Uterus (tissue), 4 donors: ENCODE results near the gene EMC6. TPM values are rescaled to one million over a fixed set of nuclear protein-coding genes. Genes with fewer than 3 reads are reported as not detected.
A peak's percentile ranks its signal among the peaks of the same experiment; 100 is the strongest.

Experiments
- DNase-seq, 2 donors: peaks; one replicate each; pipeline ENCODE4 v3.0.0-alpha.2; 2019 to 2020
- H3K27ac ChIP-seq, 2 donors: fragments of 200-600 bp; sonication (generic); 1 replicate in 1 of 2; 2 replicates in 1 of 2; pipeline ENCODE4 v1.5.1; 2016 to 2018
- H3K27me3 ChIP-seq, 2 donors: fragments of 200-600 bp; sonication (generic); one replicate each; pipeline ENCODE4 v1.5.1; 2018 to 2019; ENCODE audit warnings: control low read depth in 1 of 2
- H3K36me3 ChIP-seq, 2 donors: fragments of 200-600 bp; sonication (generic); one replicate each; pipeline ENCODE4 v1.5.1; 2019; ENCODE audit warnings: control low read depth in 1 of 2
- H3K4me1 ChIP-seq, 2 donors: fragments of 200-600 bp; sonication (generic); one replicate each; pipeline ENCODE4 v1.5.1; 2018 to 2019; ENCODE audit warnings: control low read depth in 1 of 2
- H3K4me3 ChIP-seq, 2 donors: fragments of 200-600 bp; sonication (generic); 1 replicate in 1 of 2; 2 replicates in 1 of 2; pipeline ENCODE4 v1.5.1; 2018 to 2019; ENCODE audit warnings: mild to moderate bottlenecking in 1 of 2
- H3K9me3 ChIP-seq, 2 donors: fragments of 200-600 bp; sonication (generic); one replicate each; pipeline ENCODE4 v1.5.1; 2019; ENCODE audit warnings: control low read depth in 1 of 2
- POLR2A ChIP-seq, 2 donors: fragments of 450-650 bp; IDR thresholded peaks; one replicate each; pipeline ENCODE4 v1.6.1; 2016; ENCODE audit warnings: antibody characterized with exemption in 2 of 2, mild to moderate bottlenecking in 1 of 2, moderate library complexity in 1 of 2
- intact Hi-C: fragments of 100-400 bp; cut with DNase I; formaldehyde crosslinking; loops from one replicate; pipeline ENCODE4 v1.15.1; 2023; ENCODE audit warnings: low total_unique reads
- total RNA-seq, 4 donors: library from RNA; depleted of rRNA in 3 of 4; stranded (reverse); fragments of >200 nt in 3 of 4; gene quantifications; one replicate each; pipeline versions ENCODE4 v1.1.0 to v1.2.4, GENCODE V29; 2014 to 2023
- TF ChIP-seq, protein P1 (sequence below), 4 experiments: fragments of 200-600 bp in 2 of 4; fragments of 450-650 bp in 2 of 4; sonication (generic) in 2 of 4; IDR thresholded peaks; one replicate each; pipeline ENCODE4 v1.5.1; 2016 to 2019; ENCODE audit warnings: antibody characterized with exemption in 4 of 4, mild to moderate bottlenecking in 2 of 4, moderate library complexity in 1 of 4
- donor health status: DM: yes; HTN: yes; CAD: no.

The EMC6 gene
- total RNA-seq, 4 donors from 2014 or later = 7.1 to 34.7 (median 22.7) TPM

DNA sequence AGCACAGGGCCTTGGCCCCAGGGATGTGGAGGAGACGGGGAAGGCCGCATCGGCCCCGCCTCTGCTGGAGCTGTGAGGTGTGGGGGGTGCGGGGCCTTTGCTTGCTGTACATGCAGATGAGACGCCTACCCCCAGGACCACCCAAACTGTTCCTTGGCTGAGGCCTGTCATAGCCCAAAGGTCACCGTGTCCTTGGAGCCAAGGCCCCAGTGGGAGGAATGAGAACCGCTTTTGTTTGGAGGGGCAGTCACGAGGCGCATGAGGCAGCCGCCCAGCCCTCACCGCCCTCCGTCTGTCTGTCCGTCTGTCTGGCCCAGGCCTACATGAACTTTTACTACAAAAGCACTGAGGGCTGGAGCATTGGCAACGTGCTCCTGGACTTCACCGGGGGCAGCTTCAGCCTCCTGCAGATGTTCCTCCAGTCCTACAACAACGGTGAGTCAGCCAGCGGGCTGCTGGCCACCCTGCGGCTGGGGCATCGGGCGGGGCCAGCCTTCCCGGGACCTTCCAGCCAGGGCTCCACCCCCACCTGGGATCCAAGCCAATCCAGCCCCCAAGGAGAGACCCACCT lies 9.0 kb upstream of the EMC6 start:
- no peaks in the 10 kb centered on the region for H3K36me3 ChIP-seq
- H3K27me3 ChIP-seq = no peaks in the 10 kb centered on the region
- H3K4me3 ChIP-seq = no peak overlapping the region
- no peaks in the 10 kb centered on the region for H3K9me3 ChIP-seq
- H3K4me1 ChIP-seq = peaks cover 7 to 9% of the 10 kb centered on the region in 2 donors
- DNase-seq = peak; percentile 84 to 88
- H3K27ac ChIP-seq = peak overlapping the region; percentile 85 to 89
- intact Hi-C loops = no loop called here
- TF ChIP-seq POLR2A (IDR thresholded peaks at IDR 0.05) = peak in 1 of 2 donors; percentile 34
- TF ChIP-seq, protein P1, sequence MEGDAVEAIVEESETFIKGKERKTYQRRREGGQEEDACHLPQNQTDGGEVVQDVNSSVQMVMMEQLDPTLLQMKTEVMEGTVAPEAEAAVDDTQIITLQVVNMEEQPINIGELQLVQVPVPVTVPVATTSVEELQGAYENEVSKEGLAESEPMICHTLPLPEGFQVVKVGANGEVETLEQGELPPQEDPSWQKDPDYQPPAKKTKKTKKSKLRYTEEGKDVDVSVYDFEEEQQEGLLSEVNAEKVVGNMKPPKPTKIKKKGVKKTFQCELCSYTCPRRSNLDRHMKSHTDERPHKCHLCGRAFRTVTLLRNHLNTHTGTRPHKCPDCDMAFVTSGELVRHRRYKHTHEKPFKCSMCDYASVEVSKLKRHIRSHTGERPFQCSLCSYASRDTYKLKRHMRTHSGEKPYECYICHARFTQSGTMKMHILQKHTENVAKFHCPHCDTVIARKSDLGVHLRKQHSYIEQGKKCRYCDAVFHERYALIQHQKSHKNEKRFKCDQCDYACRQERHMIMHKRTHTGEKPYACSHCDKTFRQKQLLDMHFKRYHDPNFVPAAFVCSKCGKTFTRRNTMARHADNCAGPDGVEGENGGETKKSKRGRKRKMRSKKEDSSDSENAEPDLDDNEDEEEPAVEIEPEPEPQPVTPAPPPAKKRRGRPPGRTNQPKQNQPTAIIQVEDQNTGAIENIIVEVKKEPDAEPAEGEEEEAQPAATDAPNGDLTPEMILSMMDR (IDR thresholded peaks at IDR 0.05) = peak in 3 of 4 experiments; percentile 13 to 60 (median 26)

DNA sequence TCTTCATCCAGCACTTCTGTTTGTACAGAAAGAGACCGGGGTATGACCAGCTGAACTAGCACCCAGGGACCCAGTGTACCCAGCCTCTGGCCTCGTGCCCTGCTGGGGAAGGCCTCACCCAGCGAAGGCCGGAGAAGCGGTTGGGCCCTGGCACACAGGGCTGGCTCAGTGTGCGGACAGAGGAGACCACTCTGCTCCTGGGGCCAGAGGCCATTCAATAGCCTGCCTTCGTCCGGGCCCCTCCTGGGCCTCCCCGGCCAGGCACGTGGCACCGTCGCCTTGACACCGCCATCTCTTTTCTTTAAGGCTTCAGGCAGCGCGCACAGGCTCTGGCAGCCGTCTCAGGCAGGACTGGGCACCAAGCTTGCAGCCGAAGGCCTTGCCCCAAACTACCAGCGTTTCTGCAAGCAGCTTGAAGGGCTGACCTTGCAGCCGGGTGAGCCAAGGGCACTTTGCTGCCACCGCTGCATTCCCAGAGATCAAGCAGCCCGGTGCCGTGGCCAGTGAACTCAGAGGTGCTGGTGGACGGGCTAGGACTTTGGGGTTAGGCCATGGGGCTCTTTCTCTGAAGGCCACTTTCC lies 8.2 kb upstream of the EMC6 start:
- TF ChIP-seq, protein P1 (IDR thresholded peaks at IDR 0.05) = no peak
- no peak for TF ChIP-seq POLR2A (IDR thresholded peaks at IDR 0.05)
- intact Hi-C loops = no loop called here
- Histone ChIP-seq H3K4me1 (peaks cover 7 to 9% of the 10 kb centered on the region in 2 donors), H3K36me3 (no peaks in the 10 kb centered on the region), H3K9me3 (no peaks in the 10 kb centered on the region), H3K27me3 (no peaks in the 10 kb centered on the region), H3K4me3 (no peak overlapping the region), H3K27ac (peak overlapping the region; percentile 85 to 89)
- DNase-seq = peak; percentile 31 to 35

DNA sequence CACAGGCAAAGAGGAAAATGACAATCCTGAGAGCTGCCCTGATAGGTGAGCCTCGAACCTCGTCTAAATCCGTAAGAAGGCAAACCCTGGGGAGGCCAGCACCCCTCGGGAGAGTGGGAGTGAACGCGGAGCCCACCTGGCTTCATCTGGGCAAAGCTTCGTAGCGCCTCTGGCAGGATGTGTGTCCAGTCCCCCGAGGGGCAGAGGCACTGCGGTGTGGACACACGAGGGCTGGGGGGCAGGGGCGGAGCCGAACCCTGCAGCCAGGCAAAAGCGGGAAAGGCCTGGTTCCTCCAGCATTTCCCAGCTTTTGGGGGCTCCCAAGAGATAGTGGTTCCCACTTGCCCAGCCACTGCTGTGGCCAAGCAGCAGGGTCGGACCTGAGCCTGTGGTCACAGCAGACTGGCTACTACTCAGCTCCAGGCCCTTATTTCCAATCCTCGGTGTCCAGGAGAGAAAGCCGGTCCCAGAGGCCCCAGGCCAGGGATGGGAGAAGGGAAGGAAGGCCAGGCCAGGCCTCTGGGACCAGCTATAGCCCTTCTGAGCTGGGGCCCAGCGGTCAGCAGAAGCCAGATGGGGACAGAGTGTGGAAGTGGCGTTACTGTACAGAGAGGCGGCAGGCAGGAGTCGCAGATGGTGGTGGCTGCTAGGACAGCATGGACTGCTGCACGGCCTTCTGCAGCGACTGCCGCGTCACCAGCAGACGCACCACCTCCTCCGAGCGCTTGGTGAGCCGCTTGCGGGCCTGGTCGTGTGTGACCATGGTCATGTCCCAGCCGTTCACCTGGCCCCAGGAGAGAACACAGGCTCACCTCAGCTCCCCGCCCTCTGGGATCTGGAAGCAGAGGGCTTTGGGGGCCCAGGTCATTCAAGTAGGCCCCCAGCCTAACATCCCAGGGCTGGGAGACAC lies 5.3 kb upstream of the EMC6 start:
- no peaks in the 10 kb centered on the region for H3K9me3 ChIP-seq
- no peaks in the 10 kb centered on the region for H3K36me3 ChIP-seq
- TF ChIP-seq POLR2A (IDR thresholded peaks at IDR 0.05) = no peak
- TF ChIP-seq, protein P1 (IDR thresholded peaks at IDR 0.05) = no peak
- no peak for DNase-seq
- no peaks in the 10 kb centered on the region for H3K27me3 ChIP-seq
- peaks cover 13 to 17% of the 10 kb centered on the region in 2 donors for H3K4me1 ChIP-seq
- H3K27ac ChIP-seq = no peak overlapping the region
- intact Hi-C loops = no loop called here
- no peak overlapping the region for H3K4me3 ChIP-seq

DNA sequence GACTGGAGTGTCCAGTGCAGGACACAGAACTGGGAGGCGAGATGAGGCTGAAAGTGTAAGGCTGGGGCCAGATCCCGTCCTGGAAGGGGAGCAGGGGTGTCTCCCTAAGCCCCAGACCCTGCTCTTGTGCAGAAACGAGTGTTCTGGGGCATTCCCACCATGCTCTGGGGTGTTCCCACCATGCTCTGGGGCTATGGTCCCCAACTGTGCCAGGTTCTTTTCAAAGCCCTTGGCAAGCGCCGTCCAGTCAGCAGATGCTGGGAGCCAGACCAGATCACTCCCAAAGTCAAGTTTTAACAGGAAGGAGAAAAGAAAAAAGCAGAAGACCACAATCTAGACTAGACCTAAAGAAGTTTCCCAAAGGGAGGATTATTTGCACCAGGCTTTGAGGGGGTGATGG lies 2.8 kb upstream of the EMC6 start:
- TF ChIP-seq, protein P1 (IDR thresholded peaks at IDR 0.05) = no peak
- no peak for TF ChIP-seq POLR2A (IDR thresholded peaks at IDR 0.05)
- H3K4me1 ChIP-seq = peaks cover 9 to 12% of the 10 kb centered on the region in 2 donors
- intact Hi-C loops = no loop called here
- H3K4me3 ChIP-seq = no peak overlapping the region
- peak in 1 of 2 donors; percentile 50 for DNase-seq
- H3K36me3 ChIP-seq = no peaks in the 10 kb centered on the region
- H3K27me3 ChIP-seq = no peaks in the 10 kb centered on the region
- H3K27ac ChIP-seq = peak overlapping the region; percentile 33 to 97
- H3K9me3 ChIP-seq = no peaks in the 10 kb centered on the region
